Activated CD4-positive, alpha-beta T cell treated with anti-CD3 and anti-CD28 coated beads for 24 hours (primary cell): Measurements from ENCODE around the gene TBC1D21.
A peak's percentile ranks its signal among the peaks of the same experiment; 100 is the strongest.

Source experiments
- DNase-seq, 2 donors: peaks; one replicate each; pipeline ENCODE4 v3.0.0-alpha.2; 2020; ENCODE audit warnings: low read depth in 2 of 2

TBC1D21 gene, protein sequence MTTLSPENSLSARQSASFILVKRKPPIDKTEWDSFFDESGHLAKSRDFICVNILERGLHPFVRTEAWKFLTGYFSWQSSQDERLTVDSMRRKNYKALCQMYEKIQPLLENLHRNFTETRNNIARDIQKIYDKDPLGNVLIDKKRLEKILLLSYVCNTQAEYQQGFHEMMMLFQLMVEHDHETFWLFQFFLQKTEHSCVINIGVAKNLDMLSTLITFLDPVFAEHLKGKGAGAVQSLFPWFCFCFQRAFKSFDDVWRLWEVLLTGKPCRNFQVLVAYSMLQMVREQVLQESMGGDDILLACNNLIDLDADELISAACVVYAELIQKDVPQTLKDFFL

DNA sequence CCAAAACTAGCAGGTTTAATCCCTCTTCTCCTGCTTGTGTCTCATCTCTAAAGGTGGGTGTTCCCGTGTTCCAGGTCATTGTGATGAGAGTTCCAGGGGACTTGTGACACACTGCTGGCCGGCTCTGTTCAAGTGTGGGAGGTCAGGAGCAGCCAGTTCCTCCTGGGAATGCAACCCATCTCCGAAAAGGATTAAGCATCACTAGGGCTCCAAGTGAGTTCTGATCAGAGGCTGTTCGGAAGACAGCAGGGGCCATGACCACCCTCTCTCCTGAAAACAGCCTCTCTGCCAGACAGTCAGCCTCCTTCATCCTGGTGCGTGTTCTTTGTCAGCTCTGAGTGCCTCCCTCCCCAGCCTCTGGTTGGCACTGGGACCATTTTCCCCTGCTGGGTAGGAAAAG lies at the start of gene TBC1D21:
Gene TBC1D21, plus strand, starts transcription at position 109 of the 400 bp plus-strand sequence. Its CDS starts 146 bp downstream, at position 255.
- DNase-seq, result no peak

- no peak for DNase-seq
Observed at GRCh38 chr15:73826711-73827251, 46.6 kb upstream of the TBC1D21 start.

GRCh38 chr15:73829523-73829922 lies 43.8 kb upstream of the TBC1D21 start:
- DNase-seq, result no peak

DNA sequence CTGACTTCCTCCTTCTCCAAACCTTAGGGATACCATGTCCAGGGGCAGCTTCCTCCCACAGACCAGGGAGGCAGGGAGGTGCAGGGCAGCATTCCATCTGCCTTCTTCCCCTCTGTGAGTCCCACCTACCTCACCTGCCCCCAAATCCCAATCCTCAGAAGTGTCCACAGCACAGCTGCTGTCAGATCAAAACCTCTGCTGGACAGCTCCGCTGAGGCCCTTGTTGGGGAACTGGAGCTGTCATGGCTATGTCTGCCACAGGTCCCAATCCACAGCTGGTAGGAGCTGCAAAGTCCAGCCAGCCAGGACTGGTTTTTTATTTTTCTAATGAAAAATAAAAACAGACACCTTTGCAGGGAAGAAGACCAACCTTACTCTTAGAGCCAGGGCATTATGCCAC lies 40.7 kb upstream of the TBC1D21 start:
- no peak for DNase-seq

DNA sequence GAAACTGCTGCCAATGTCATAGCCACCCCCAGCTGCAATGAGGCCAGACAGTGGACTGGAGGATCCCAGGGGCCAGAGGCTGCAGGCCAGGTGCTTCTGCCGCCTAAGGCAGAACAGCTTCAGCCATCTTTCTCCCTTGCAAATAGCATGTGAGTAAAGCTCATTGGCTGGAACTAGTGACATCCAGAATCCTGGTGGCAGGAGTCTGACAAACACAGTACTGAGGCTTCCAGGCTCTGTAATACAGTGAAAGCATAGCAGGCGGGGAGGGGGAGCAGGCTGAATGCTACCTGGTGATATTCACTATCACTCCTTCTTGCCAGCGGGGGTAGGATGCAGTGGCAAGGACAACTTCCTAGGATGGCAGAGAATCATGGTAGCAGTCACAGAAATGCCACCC lies 36.5 kb upstream of the TBC1D21 start:
- DNase-seq, result no peak

DNA sequence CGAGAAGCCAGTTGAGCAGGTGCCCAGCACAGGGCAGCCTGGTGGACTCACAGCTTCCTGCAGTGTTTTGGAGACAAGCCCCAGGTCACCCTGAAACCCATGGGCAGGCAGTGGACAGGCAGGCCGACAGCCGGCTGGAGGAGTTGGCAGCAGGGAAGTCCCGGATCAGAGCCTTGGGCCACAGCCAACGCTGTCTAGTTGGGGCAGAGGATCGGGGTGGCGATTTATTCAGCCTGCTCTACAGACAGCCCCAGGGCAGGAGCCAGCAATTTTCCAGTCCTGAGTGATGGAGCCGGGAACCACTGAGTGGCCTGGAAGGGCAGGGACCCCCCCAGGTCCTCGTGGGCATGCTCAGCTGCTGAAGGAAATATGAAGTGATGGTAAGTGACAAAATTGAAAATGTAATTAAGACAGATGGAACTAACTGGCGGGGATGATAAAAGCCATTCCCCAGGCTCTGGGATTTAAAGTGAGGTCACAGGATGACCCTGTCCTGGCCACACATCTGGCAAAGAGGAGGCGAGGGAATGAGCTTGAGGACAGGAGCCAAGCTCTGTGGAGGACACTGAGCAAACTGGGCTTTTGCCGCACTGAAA lies 34.4 kb upstream of the TBC1D21 start:
- DNase-seq, result no peak

DNA sequence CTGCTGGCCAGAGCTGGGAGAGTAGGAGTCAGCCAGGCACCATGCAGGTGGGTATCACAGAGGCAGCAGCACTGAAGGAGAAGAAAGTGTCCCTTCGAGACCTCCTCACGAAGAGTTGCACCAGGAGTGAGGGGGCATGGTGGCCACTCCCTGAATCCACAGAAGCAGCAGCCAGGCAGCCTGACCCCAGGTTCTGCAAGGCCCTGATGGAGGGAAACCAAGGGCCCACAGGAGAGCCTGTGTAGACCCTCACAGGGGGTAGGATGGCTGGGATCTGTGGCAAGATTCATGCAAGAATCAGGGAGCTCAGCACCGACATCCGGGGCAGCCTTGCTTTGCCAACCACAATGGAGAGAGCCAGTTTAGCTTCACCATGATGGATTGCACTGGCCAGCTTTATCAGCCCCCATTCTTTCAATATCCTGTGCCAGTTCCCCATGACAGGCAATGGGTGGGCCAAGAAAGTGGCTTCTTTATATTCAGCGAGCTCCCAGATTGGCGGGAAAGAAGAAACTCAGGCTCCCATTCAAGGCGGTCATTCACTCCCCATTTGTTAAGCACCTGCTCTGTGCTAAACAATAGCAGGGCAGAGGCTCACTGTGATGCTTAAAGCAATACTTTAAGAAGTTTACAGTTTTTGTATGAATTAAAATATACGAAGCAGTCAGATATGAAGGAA lies 33.5 kb upstream of the TBC1D21 start:
- DNase-seq, result no peak

GRCh38 chr15:73840771-73841170 lies 32.6 kb upstream of the TBC1D21 start:
- DNase-seq, result no peak

DNA sequence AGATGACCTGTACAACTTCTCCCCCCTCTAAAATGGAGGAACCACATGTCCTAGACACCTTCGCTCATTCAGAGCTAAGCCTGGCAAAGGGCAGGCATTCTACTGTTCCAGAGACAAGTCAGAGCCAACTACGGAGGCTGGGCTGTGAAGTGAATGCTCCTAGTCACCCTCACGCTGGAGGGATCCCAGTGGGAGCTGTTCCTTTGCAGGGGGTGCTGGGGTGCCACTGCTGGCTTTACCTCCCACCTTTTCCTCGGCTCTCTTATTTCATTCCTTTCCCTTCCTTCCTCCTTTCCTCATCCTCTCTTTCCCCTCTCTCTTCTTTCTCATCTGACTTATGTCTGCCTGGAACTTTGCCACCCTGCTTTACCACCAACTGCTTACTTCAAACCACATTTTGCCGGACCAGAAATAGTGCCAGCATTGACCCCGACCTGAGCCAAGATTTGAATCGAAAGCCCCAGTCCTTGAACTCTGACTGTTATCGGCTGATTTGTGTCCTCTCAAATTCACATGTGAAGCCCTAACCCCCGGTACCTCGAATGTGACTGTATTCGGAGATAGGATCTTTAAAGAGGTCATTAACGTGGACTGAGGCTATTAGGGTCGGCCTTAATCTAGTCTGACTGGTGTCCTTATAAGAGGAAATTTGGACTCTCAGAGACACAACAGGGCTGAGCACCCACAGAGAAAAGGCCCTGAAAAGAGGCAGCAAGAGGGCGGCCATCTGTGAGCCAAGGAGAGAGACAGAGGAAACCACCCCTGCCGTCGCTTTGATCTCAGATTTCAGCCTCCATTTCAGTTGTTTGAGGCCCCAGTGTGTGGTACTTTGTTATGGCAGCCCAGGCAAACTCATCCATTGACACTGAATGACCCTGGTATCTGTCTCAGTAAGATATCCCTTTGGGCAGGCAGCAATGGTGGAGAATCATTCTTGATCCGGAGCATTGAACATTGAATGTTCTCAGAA lies 31.3 kb upstream of the TBC1D21 start:
- no peak for DNase-seq

DNA sequence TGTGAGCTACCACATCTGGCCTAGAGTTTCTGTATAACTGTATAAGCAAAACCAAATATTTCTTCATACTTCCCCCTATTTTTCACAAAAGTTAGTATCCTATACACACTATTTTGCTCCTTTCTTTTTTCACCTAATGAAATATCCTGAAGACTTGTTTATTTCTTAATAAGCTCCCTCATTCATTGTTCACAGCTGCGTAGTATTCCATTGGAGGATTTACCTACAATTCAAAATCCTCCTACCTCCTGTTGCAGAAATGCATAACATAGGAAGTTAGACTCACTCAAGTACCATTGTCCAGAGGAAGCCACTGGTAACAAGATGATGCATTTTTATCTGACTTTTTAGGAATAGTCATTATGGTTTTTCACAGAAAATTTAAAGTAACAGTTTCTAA lies 29.6 kb upstream of the TBC1D21 start:
- no peak for DNase-seq

DNA sequence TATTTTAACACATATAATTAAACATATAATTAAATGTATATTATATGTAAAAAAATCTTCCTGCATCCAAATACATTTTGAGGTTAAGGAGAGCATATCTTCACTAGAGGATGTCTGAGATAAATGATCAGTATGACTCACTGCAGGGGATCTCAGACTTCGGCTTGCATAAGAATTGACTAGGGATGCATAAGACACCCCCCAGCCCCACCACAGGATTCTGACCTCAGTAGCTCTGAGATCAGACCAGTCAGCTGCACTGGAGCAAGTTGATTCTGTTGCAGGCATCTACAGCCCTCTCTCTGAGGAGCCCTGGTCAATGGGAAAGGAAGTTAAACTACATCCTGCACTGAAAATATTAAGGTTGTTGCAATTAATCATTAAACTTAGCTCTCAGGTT lies 29.0 kb upstream of the TBC1D21 start:
- DNase-seq, result no peak

GRCh38 chr15:73845507-73845906 lies 27.9 kb upstream of the TBC1D21 start:
- DNase-seq, result no peak

- DNase-seq, result no peak
Observed at GRCh38 chr15:73845907-73846306, 27.5 kb upstream of the TBC1D21 start.

- DNase-seq, result no peak
Observed at GRCh38 chr15:73849641-73850040, 23.7 kb upstream of the TBC1D21 start.

GRCh38 chr15:73850228-73850627 lies 23.1 kb upstream of the TBC1D21 start:
- no peak for DNase-seq

DNA sequence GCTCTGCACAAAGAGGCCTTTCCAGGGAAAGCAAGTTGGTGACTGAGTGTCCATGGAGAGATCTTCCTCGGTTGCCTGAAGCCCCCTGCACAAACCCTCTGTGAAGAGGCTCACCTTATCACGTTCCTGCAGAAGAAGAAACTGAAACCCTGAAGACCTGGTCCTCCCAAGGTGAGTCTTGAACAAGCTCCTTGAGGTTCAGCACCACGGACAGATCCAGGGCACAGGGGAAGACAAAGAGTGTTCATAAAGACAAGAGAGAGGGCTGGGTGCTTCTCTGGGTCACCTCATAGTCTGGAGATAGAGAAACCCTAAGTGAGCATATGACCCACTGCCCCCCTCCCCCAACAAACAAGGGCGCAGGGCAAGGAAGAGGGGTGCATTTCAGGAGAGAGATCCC lies 21.7 kb upstream of the TBC1D21 start:
- DNase-seq, result peak; percentile 7 to 15

DNA sequence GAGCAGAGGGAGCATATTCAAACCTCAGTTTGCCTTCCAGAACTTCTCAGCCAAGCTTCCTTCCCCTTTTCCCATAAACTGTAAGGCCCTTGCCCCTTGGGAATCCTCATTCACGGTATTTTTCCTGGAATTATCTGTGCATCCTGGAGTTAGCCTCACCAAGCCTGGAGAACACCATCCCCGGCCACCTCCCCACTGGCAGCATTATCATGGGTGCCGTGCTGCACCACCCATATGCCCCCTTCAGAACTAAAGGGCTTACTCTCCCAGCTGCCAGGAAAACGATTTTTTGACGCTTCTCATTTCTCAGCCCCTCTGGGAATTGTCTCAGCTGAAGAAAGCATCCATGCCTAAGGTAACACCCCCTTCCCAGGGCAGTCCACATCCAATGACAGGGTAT lies 20.9 kb upstream of the TBC1D21 start:
- no peak for DNase-seq

DNA sequence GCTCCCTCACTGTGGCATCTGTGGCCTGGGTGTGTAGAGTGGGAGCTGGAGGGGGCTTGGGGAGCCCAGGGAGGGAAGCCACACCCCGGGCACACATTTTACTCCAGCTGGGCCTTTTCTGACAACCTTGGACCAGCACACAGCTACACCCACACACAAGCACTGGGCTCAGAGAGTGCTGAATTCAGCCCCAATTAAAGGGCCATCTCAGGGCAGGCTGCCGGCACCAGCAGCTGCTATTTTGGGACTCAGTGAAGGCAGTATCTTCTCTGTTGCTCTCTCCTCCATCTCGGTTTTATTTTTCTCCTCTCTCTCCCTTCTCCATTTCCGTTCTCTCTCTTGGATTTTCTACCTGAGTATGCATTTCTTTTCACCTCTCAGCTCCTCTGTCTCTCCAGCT lies 19.1 kb upstream of the TBC1D21 start:
- no peak for DNase-seq

- no peak for DNase-seq
Observed at GRCh38 chr15:73856458-73857192, 16.7 kb upstream of the TBC1D21 start.

- DNase-seq, result no peak
Observed at GRCh38 chr15:73857193-73857920, 16.0 kb upstream of the TBC1D21 start.
